SK-N-SH (cell line): ENCODE results near the gene DEPDC1B.

ENCODE experiments used
- CHD2 ChIP-seq: fragments of 150-350 bp; IDR thresholded peaks from 2 replicates; pipeline ENCODE4 v1.6.1; 2018; ENCODE audit warnings: low read length; ENCODE audit not compliant: partially characterized antibody
- CTCF ChIP-seq: fragments of 200-600 bp; sonication (generic); IDR thresholded peaks from 2 replicates; pipeline ENCODE4 v1.6.1; 2017; ENCODE audit warnings: antibody characterized with exemption, mild to moderate bottlenecking, moderate library complexity
- EP300 ChIP-seq, 2 experiments: IDR thresholded peaks; 2 replicates each; pipeline versions ENCODE4 v1.4.0 to v1.6.1; 2012; ENCODE audit warnings: borderline replicate concordance in 1 of 2, low read depth in 1 of 2, low read length in 1 of 2
- EZH2phosphoT487 ChIP-seq: fragments of 200-600 bp; sonication (generic); IDR thresholded peaks from 2 replicates; pipeline ENCODE4 v1.6.1; 2017; ENCODE audit warnings: low read depth, mixed run types, mild to moderate bottlenecking, antibody characterized with exemption, moderate library complexity, borderline replicate concordance
- GABPA ChIP-seq: IDR thresholded peaks from 2 replicates; pipeline ENCODE4 v1.4.0; 2012; ENCODE audit warnings: low read depth, mild to moderate bottlenecking
- GATA2 ChIP-seq: sonication (generic); formaldehyde crosslinking; IDR thresholded peaks from 2 replicates; pipeline ENCODE4 v1.5.0; 2020; ENCODE audit warnings: mild to moderate bottlenecking, missing genetic modification reagents
- NRF1 ChIP-seq: IDR thresholded peaks from 2 replicates; pipeline ENCODE4 v1.6.1; 2012; ENCODE audit warnings: low read depth, mild to moderate bottlenecking, low read length
- RCOR1 ChIP-seq: fragments of 150-350 bp; IDR thresholded peaks from 2 replicates; pipeline ENCODE4 v1.6.1; 2017; ENCODE audit warnings: antibody characterized with exemption, low read length
- RFX5 ChIP-seq: IDR thresholded peaks from 2 replicates; pipeline ENCODE4 v1.6.1; 2012; ENCODE audit warnings: mild to moderate bottlenecking, improper control_type of control experiment, low read length
- SMC3 ChIP-seq: IDR thresholded peaks from 2 replicates; pipeline ENCODE4 v1.6.1; 2012; ENCODE audit warnings: low read depth, low read length, improper control_type of control experiment
- TEAD4 ChIP-seq: IDR thresholded peaks from 2 replicates; pipeline ENCODE4 v1.4.0; 2012; ENCODE audit warnings: mild to moderate bottlenecking, borderline replicate concordance; ENCODE audit not compliant: insufficient read depth
- YY1 ChIP-seq: IDR thresholded peaks from 2 replicates; pipeline ENCODE4 v1.4.0; 2012; ENCODE audit warnings: low read depth, mild to moderate bottlenecking
- TF ChIP-seq, protein P1 (sequence below): IDR thresholded peaks from 2 replicates; pipeline ENCODE4 v1.4.0; 2012; ENCODE audit warnings: low read depth, borderline replicate concordance

GRCh38 chr5:60698336-60698735, 1.6 kb downstream of the DEPDC1B start:
- TF ChIP-seq CTCF, result no peak
- no peak for TF ChIP-seq GATA2 (CRISPR knock-in tag)
- TF ChIP-seq EZH2phosphoT487, result no peak
- no peak for TF ChIP-seq CHD2
- TF ChIP-seq SMC3, result no peak
- TF ChIP-seq, protein P1, sequence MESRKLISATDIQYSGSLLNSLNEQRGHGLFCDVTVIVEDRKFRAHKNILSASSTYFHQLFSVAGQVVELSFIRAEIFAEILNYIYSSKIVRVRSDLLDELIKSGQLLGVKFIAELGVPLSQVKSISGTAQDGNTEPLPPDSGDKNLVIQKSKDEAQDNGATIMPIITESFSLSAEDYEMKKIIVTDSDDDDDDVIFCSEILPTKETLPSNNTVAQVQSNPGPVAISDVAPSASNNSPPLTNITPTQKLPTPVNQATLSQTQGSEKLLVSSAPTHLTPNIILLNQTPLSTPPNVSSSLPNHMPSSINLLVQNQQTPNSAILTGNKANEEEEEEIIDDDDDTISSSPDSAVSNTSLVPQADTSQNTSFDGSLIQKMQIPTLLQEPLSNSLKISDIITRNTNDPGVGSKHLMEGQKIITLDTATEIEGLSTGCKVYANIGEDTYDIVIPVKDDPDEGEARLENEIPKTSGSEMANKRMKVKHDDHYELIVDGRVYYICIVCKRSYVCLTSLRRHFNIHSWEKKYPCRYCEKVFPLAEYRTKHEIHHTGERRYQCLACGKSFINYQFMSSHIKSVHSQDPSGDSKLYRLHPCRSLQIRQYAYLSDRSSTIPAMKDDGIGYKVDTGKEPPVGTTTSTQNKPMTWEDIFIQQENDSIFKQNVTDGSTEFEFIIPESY, result no peak
- no peak for TF ChIP-seq GABPA
- TF ChIP-seq EP300 (IDR thresholded peaks at IDR 0.05; ENCODE audit: borderline replicate concordance in 1 of 2, low read depth in 1 of 2, low read length in 1 of 2), result no peak
- no peak for TF ChIP-seq NRF1
- no peak for TF ChIP-seq RCOR1
- TF ChIP-seq YY1, result no peak
- TF ChIP-seq RFX5, result no peak
- TF ChIP-seq TEAD4, result no peak
